PC-9 (cell line): ENCODE results near the gene MID1IP1. TPM values are rescaled to one million over a fixed set of nuclear protein-coding genes. Genes with fewer than 3 reads are reported as not detected.

Experiments used
- BruUV-seq: library from RNA; stranded (reverse); fragments of 400-500 nt; replicated peaks from 2 replicates; lab custom pipeline; 2021; lab: Mats Ljungman, UMichigan
- CTCF ChIA-PET: fragments of 300-600 bp; sonication (Branson Sonifier 250); formaldehyde crosslinking; loops from one replicate; lab custom pipeline; 2022; ENCODE audit warnings: antibody characterized with exemption; lab: Charles Lee
- POLR2A ChIA-PET: fragments of 300-600 bp; sonication (Branson Sonifier 250); formaldehyde crosslinking; loops from one replicate; lab custom pipeline; 2022; ENCODE audit warnings: antibody characterized with exemption; ENCODE audit not compliant: unreplicated experiment; lab: Charles Lee
- DNase-seq, 2 experiments: peaks; one replicate each; pipeline versions ENCODE4 v3.0.0 to v3.0.0-alpha.2; 2015 to 2022; ENCODE audit warnings: mixed read lengths in 1 of 2
- H2AFZ ChIP-seq: fragments of 200-600 bp; sonication (generic); 2 replicates; pipeline ENCODE4 v1.8.1; 2017; ENCODE audit warnings: antibody characterized with exemption
- H3F3A ChIP-seq: fragments of 200-600 bp; sonication (generic); 2 replicates; pipeline ENCODE4 v1.8.1; 2017; ENCODE audit warnings: antibody characterized with exemption, mild to moderate bottlenecking, low read depth; ENCODE audit not compliant: insufficient read depth
- H3K27ac ChIP-seq: fragments of 200-600 bp; sonication (generic); 2 replicates; pipeline ENCODE4 v1.6.1; 2016; ENCODE audit warnings: mixed run types
- H3K27me3 ChIP-seq: fragments of 200-600 bp; sonication (generic); 2 replicates; pipeline ENCODE4 v1.6.1; 2016; ENCODE audit warnings: low read depth, mixed run types; ENCODE audit not compliant: insufficient read depth
- H3K36me3 ChIP-seq: fragments of 200-600 bp; sonication (generic); 2 replicates; pipeline ENCODE4 v1.6.1; 2016; ENCODE audit warnings: low read depth, mixed run types
- H3K4me1 ChIP-seq: fragments of 200-600 bp; sonication (generic); replicated peaks from 2 replicates; pipeline ENCODE4 v1.6.1; 2016; ENCODE audit warnings: mixed run types; ENCODE audit not compliant: insufficient read depth
- H3K4me2 ChIP-seq: fragments of 200-600 bp; sonication (generic); 2 replicates; pipeline ENCODE4 v1.6.1; 2017; ENCODE audit warnings: mixed run types
- H3K4me3 ChIP-seq: fragments of 200-600 bp; sonication (generic); 2 replicates; pipeline ENCODE4 v1.6.1; 2016; ENCODE audit warnings: mixed run types
- H3K79me2 ChIP-seq: fragments of 200-600 bp; sonication (generic); 2 replicates; pipeline ENCODE4 v1.6.1; 2017; ENCODE audit warnings: low read depth, mixed run types
- H3K9me2 ChIP-seq: fragments of 200-600 bp; sonication (generic); 2 replicates; pipeline ENCODE4 v1.8.1; 2017; ENCODE audit warnings: mild to moderate bottlenecking; ENCODE audit not compliant: insufficient read depth
- H3K9me3 ChIP-seq: fragments of 200-600 bp; sonication (generic); 2 replicates; pipeline ENCODE4 v1.8.1; 2016; ENCODE audit warnings: low read depth; ENCODE audit not compliant: insufficient read depth
- H4K20me1 ChIP-seq: fragments of 200-600 bp; sonication (generic); 2 replicates; pipeline ENCODE4 v1.8.1; 2017; ENCODE audit not compliant: insufficient read depth
- EZH2 ChIP-seq: fragments of 200-600 bp; sonication (generic); IDR thresholded peaks from 2 replicates; pipeline ENCODE4 v1.8.0; 2017; ENCODE audit warnings: antibody characterized with exemption, low read depth
- intact Hi-C: fragments of 100-400 bp; cut with micrococcal nuclease; formaldehyde crosslinking; loops from one replicate; pipeline ENCODE4 v1.10.0; 2022; ENCODE audit not compliant: unreplicated experiment
- total RNA-seq: library from RNA; stranded (reverse); gene quantifications from 2 replicates; pipeline ENCODE4 v1.2.3, GENCODE V29; 2021
- TF ChIP-seq, protein P1 (sequence below): fragments of 200-600 bp; sonication (generic); conservative IDR thresholded peaks from 2 replicates; pipeline ENCODE4 v1.6.1; 2017; ENCODE audit warnings: mixed run types, antibody characterized with exemption, mild to moderate bottlenecking, moderate library complexity

Gene MID1IP1
- total RNA-seq, 1 experiment from 2014 or later, result not detected

DNA sequence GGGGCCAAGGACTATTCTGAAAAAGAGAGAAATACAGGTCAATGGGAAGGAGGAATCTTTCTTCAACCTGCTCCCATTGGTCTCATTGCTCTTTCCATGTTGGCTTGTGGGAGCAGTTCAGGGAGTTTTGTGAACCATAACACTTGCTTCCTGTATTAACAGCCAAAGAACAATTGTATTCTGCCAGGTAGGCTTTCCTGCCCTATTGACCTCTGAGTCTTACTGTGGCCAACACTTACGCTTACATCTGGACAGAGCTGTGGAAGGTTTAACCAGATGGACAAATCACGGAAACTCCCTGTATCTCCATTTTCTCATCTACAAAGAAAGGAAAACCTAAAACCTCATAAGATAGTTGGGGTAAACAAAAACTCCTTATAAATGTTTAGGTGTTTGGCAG, 30.7 kb downstream of the MID1IP1 start:
- intact Hi-C loops, result no loop called here
- DNase-seq, result no peak
- no peak overlapping the region for H3K4me2 ChIP-seq
- H3K79me2 ChIP-seq, result no peaks in the 10 kb centered on the region
- no peaks in the 10 kb centered on the region for H3K36me3 ChIP-seq
- H3K4me3 ChIP-seq, result no peak overlapping the region
- H3F3A ChIP-seq, result no peaks in the 10 kb centered on the region
- no peak for TF ChIP-seq EZH2
- TF ChIP-seq, protein P1, sequence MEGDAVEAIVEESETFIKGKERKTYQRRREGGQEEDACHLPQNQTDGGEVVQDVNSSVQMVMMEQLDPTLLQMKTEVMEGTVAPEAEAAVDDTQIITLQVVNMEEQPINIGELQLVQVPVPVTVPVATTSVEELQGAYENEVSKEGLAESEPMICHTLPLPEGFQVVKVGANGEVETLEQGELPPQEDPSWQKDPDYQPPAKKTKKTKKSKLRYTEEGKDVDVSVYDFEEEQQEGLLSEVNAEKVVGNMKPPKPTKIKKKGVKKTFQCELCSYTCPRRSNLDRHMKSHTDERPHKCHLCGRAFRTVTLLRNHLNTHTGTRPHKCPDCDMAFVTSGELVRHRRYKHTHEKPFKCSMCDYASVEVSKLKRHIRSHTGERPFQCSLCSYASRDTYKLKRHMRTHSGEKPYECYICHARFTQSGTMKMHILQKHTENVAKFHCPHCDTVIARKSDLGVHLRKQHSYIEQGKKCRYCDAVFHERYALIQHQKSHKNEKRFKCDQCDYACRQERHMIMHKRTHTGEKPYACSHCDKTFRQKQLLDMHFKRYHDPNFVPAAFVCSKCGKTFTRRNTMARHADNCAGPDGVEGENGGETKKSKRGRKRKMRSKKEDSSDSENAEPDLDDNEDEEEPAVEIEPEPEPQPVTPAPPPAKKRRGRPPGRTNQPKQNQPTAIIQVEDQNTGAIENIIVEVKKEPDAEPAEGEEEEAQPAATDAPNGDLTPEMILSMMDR, result no peak
- H2AFZ ChIP-seq, result no peak overlapping the region
- H3K4me1 ChIP-seq, result no peaks in the 10 kb centered on the region
- POLR2A ChIA-PET, result no interaction called here
- CTCF ChIA-PET, result no interaction called here
- no peaks in the 10 kb centered on the region for H4K20me1 ChIP-seq
- no peaks in the 10 kb centered on the region for H3K9me2 ChIP-seq
- H3K27me3 ChIP-seq, result no peaks in the 10 kb centered on the region
- no TSS peak for BruUV-seq
- no peaks in the 10 kb centered on the region for H3K9me3 ChIP-seq
- H3K27ac ChIP-seq, result no peak overlapping the region

DNA sequence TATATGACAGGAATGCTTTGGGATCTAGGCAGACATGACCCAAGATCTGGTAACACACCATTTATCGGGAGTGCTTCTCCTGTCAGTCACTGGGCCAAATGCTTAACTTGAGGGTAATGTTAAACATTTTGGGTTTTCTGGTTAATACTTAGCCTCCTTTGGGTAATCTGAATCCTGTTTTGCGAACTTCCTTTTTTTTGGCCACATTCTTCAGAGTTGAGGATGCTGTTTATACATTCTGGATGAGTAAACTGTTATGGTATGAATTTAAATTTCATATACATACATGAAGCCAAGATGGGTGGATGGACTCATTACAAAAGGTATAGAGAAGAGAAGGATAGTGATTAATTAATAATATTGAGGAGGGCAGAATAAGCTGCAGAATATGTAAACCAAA, 36.1 kb downstream of the MID1IP1 start:
- H3K4me2 ChIP-seq, result no peak overlapping the region
- POLR2A ChIA-PET, result no interaction called here
- H3K4me1 ChIP-seq, result no peaks in the 10 kb centered on the region
- H3K9me3 ChIP-seq, result no peaks in the 10 kb centered on the region
- H3K9me2 ChIP-seq, result no peaks in the 10 kb centered on the region
- TF ChIP-seq EZH2, result no peak
- CTCF ChIA-PET, result no interaction called here
- H3F3A ChIP-seq, result no peaks in the 10 kb centered on the region
- no peak overlapping the region for H2AFZ ChIP-seq
- H4K20me1 ChIP-seq, result no peaks in the 10 kb centered on the region
- H3K4me3 ChIP-seq, result no peak overlapping the region
- H3K36me3 ChIP-seq, result no peaks in the 10 kb centered on the region
- DNase-seq, result no peak
- intact Hi-C loops, result no loop called here
- H3K27me3 ChIP-seq, result no peaks in the 10 kb centered on the region
- H3K27ac ChIP-seq, result no peak overlapping the region
- H3K79me2 ChIP-seq, result no peaks in the 10 kb centered on the region
- no TSS peak for BruUV-seq

DNA sequence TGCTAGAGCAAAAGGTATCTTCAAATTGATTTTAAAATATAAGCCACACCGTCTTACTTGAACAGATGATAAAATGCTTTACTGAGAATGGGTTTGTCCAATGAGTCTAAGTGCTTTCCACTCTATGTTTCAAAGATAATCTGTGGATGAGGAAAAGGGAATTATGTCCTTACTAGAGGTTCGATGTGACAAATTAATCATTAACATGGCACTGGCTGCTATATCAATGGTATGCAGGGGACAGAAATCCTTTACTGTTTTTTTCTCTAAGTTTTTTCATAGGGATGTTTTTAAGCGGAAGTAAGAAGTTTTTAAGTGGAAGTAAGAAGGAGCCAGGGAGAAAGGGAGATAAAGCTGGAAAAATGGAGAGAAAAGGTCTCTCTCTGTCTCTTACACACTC, 38.0 kb downstream of the MID1IP1 start:
- Histone ChIP-seq H3K4me3 (no peak overlapping the region), H2AFZ (no peak overlapping the region), H3K9me2 (no peaks in the 10 kb centered on the region), H3K4me2 (no peak overlapping the region), H3K27ac (no peak overlapping the region), H3K79me2 (no peaks in the 10 kb centered on the region), H3F3A (no peaks in the 10 kb centered on the region), H3K36me3 (no peaks in the 10 kb centered on the region), H4K20me1 (no peaks in the 10 kb centered on the region), H3K4me1 (no peaks in the 10 kb centered on the region), H3K27me3 (no peaks in the 10 kb centered on the region), H3K9me3 (no peaks in the 10 kb centered on the region)
- CTCF ChIA-PET, result no interaction called here
- POLR2A ChIA-PET, result no interaction called here
- DNase-seq, result no peak
- intact Hi-C loops, result no loop called here
- TF ChIP-seq, protein P1, result no peak
- no peak for TF ChIP-seq EZH2
- BruUV-seq, result no TSS peak

DNA sequence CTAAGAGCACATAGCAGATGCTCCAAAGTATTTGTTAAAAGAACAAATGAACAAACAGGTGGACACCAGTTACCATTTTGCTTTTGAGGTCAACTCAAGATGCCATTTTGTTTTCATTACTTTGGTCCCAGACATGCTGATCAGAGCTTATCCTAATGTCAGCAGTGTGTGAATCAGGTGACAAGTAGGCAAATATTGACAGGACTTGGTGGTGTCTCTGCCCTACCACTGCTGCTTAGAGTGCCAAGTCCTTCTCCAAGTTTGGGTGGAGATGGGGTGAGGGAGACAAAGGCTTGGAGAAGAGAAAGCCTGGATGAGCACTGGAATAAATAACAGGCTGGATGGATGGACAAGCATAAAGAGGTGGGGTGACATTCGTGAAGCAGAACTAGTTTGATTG, 38.7 kb downstream of the MID1IP1 start:
- Histone ChIP-seq H3K79me2 (no peaks in the 10 kb centered on the region), H3F3A (no peaks in the 10 kb centered on the region), H2AFZ (no peak overlapping the region), H3K4me1 (no peaks in the 10 kb centered on the region), H3K27ac (no peak overlapping the region), H3K9me2 (no peaks in the 10 kb centered on the region), H3K27me3 (no peaks in the 10 kb centered on the region), H3K9me3 (no peaks in the 10 kb centered on the region), H3K36me3 (no peaks in the 10 kb centered on the region), H3K4me3 (no peak overlapping the region), H4K20me1 (no peaks in the 10 kb centered on the region), H3K4me2 (no peak overlapping the region)
- intact Hi-C loops, result no loop called here
- TF ChIP-seq, protein P1, result no peak
- no peak for TF ChIP-seq EZH2
- CTCF ChIA-PET, result no interaction called here
- POLR2A ChIA-PET, result no interaction called here
- DNase-seq, result no peak
- no TSS peak for BruUV-seq
